Smooth muscle cell (in vitro differentiated cells): ENCODE results near the gene SVIL. TPM values are rescaled to one million over a fixed set of nuclear protein-coding genes. Genes with fewer than 3 reads are reported as not detected.

ENCODE experiments used
- DNase-seq: peaks from one replicate; lab custom pipeline; 2025; ENCODE audit not compliant: unreplicated experiment; lab: John Stamatoyannopoulos, UW
- H2AFZ ChIP-seq: fragments of 200-600 bp; sonication (generic); 2 replicates; pipeline ENCODE4 v1.6.0; 2016; ENCODE audit warnings: antibody characterized with exemption, low read depth, mild to moderate bottlenecking
- H3F3A ChIP-seq: fragments of 200-600 bp; sonication (generic); 2 replicates; pipeline ENCODE4 v1.6.0; 2017; ENCODE audit warnings: antibody characterized with exemption, low read depth
- H3K27ac ChIP-seq: fragments of 200-600 bp; sonication (generic); 2 replicates; pipeline ENCODE4 v1.5.1; 2016; ENCODE audit warnings: low read depth, mild to moderate bottlenecking
- H3K27me3 ChIP-seq: fragments of 200-600 bp; sonication (generic); 2 replicates; pipeline ENCODE4 v1.6.1; 2016; ENCODE audit warnings: low read depth, mild to moderate bottlenecking
- H3K36me3 ChIP-seq: fragments of 200-600 bp; sonication (generic); 2 replicates; pipeline ENCODE4 v1.5.1; 2016; ENCODE audit warnings: low read depth
- H3K4me1 ChIP-seq: fragments of 200-600 bp; sonication (generic); 2 replicates; pipeline ENCODE4 v1.5.1; 2016; ENCODE audit warnings: low read depth
- H3K4me2 ChIP-seq: fragments of 200-600 bp; sonication (generic); 2 replicates; pipeline ENCODE4 v1.6.0; 2016; ENCODE audit warnings: mild to moderate bottlenecking
- H3K4me3 ChIP-seq: fragments of 200-600 bp; sonication (generic); 2 replicates; pipeline ENCODE4 v1.5.1; 2016; ENCODE audit warnings: mild to moderate bottlenecking
- H3K79me2 ChIP-seq: fragments of 200-600 bp; sonication (generic); 2 replicates; pipeline ENCODE4 v1.6.0; 2016; ENCODE audit warnings: low read depth, mild to moderate bottlenecking
- H3K9ac ChIP-seq: fragments of 200-600 bp; sonication (generic); 2 replicates; pipeline ENCODE4 v1.6.0; 2016; ENCODE audit warnings: low read depth
- H3K9me3 ChIP-seq: fragments of 200-600 bp; sonication (generic); replicated peaks from 2 replicates; pipeline ENCODE4 v1.5.1; 2016; ENCODE audit warnings: low read depth
- H4K20me1 ChIP-seq: fragments of 200-600 bp; sonication (generic); 2 replicates; pipeline ENCODE4 v1.6.0; 2016; ENCODE audit warnings: low read depth
- WGBS: methylation state at CpG from one replicate; pipeline ENCODE4 v1.1.7; 2016; ENCODE audit warnings: low lambda C conversion rate; 5-methylcytosine and 5-hydroxymethylcytosine counted together
- polyA plus RNA-seq: library from polyadenylated mRNA; unstranded; fragments of >200 nt; fragmentation: Nextera tagmentation; extraction: Ambion mirVana; gene quantifications from 2 replicates; pipeline ENCODE4 v1.2.1, GENCODE V29; 2016
- total RNA-seq: library from RNA; depleted of rRNA; stranded (reverse); fragments of >200 nt; gene quantifications from 2 replicates; pipeline ENCODE4 v1.2.3, GENCODE V29; 2014
- TF ChIP-seq, protein P1 (sequence below): fragments of 200-600 bp; sonication (generic); IDR thresholded peaks from 2 replicates; pipeline ENCODE4 v1.5.1; 2017; ENCODE audit warnings: borderline replicate concordance, mild to moderate bottlenecking, antibody characterized with exemption; ENCODE audit not compliant: insufficient read depth, poor library complexity, severe bottlenecking

The SVIL gene
- total and polyA plus RNA-seq, 2 experiments from 2014 or later = 32.5 to 33.0 TPM

GRCh38 chr10:29415876-29416275 is 218.9 kb downstream of the SVIL start:
- Histone ChIP-seq H3K4me2 (no peak overlapping the region), H4K20me1 (no peaks in the 10 kb centered on the region), H3K9me3 (no peaks in the 10 kb centered on the region), H3K9ac (no peak overlapping the region), H3K4me1 (no peaks in the 10 kb centered on the region), H2AFZ (no peak overlapping the region), H3K4me3 (no peak overlapping the region), H3K36me3 (no peaks in the 10 kb centered on the region), H3K79me2 (no peaks in the 10 kb centered on the region), H3K27me3 (no peaks in the 10 kb centered on the region), H3K27ac (no peak overlapping the region), H3F3A (no peaks in the 10 kb centered on the region)
- DNase-seq = no peak
- TF ChIP-seq, protein P1, sequence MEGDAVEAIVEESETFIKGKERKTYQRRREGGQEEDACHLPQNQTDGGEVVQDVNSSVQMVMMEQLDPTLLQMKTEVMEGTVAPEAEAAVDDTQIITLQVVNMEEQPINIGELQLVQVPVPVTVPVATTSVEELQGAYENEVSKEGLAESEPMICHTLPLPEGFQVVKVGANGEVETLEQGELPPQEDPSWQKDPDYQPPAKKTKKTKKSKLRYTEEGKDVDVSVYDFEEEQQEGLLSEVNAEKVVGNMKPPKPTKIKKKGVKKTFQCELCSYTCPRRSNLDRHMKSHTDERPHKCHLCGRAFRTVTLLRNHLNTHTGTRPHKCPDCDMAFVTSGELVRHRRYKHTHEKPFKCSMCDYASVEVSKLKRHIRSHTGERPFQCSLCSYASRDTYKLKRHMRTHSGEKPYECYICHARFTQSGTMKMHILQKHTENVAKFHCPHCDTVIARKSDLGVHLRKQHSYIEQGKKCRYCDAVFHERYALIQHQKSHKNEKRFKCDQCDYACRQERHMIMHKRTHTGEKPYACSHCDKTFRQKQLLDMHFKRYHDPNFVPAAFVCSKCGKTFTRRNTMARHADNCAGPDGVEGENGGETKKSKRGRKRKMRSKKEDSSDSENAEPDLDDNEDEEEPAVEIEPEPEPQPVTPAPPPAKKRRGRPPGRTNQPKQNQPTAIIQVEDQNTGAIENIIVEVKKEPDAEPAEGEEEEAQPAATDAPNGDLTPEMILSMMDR = no peak
- WGBS = 68% methylated on average over 2 of the region's 2 CpGs

DNA sequence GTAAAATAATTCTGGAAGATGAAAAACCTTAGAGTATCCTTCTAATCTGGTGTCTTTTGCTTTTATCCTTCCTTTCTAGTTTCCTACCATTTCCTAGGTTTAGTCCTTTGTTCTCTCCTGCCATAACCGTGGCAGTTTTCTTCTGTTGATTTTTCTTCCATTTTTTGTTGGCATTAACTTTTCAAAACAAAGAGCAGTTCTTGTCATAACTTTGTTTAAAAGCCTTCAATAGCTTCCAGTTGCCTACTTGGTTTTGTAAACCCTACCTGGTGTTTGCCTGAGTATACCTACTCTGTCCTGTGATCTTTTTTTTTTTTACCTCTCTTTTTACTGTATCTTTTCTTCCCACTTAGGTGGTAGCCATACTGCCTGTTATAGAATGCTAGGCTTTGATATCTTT is 220.3 kb downstream of the SVIL start:
- Histone ChIP-seq H2AFZ (no peak overlapping the region), H3K9me3 (no peaks in the 10 kb centered on the region), H3F3A (no peaks in the 10 kb centered on the region), H3K27ac (no peak overlapping the region), H3K36me3 (no peaks in the 10 kb centered on the region), H3K4me3 (no peak overlapping the region), H3K4me2 (no peak overlapping the region), H3K4me1 (no peaks in the 10 kb centered on the region), H4K20me1 (no peaks in the 10 kb centered on the region), H3K9ac (no peak overlapping the region), H3K79me2 (no peaks in the 10 kb centered on the region), H3K27me3 (no peaks in the 10 kb centered on the region)
- 95% methylated on average over 1 of the region's 1 CpG for WGBS
- DNase-seq = no peak
- TF ChIP-seq, protein P1 = no peak

DNA sequence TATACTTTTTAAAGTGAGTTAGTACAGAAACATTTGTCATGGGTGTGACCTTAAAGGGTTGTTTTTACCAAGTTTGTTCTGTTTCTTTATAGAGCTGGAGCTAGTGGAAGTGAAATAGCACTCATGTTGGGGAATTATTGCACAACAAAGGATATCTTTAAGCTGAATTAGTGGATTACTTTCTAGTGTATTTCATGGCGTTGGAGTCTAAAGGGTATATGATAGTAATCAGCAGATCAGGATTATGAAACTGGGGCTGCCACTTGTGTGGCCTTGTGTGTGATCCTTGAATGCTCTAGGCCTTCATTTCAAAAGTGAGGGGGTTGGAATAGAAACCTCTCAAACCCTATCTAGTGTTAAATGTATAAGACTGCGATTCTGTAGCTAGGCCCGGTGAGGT is 222.3 kb downstream of the SVIL start:
- Histone ChIP-seq H4K20me1 (no peaks in the 10 kb centered on the region), H3K9ac (no peak overlapping the region), H3K4me1 (no peaks in the 10 kb centered on the region), H3F3A (no peaks in the 10 kb centered on the region), H3K36me3 (no peaks in the 10 kb centered on the region), H3K27me3 (no peaks in the 10 kb centered on the region), H2AFZ (no peak overlapping the region), H3K4me3 (no peak overlapping the region), H3K9me3 (peaks cover 6% of the 10 kb centered on the region), H3K27ac (no peak overlapping the region), H3K4me2 (peak overlapping the region; percentile 9), H3K79me2 (no peaks in the 10 kb centered on the region)
- TF ChIP-seq, protein P1 = no peak
- WGBS = 62% methylated on average over 3 of the region's 3 CpGs
- DNase-seq = no peak

GRCh38 chr10:29411666-29412315 is 223.0 kb downstream of the SVIL start:
- no peak overlapping the region for H2AFZ ChIP-seq
- whole genome bisulfite sequencing = 94% methylated on average over 10 of the region's 10 CpGs
- H3K36me3 ChIP-seq = no peaks in the 10 kb centered on the region
- no peaks in the 10 kb centered on the region for H3K79me2 ChIP-seq
- no peaks in the 10 kb centered on the region for H4K20me1 ChIP-seq
- no peak overlapping the region for H3K9ac ChIP-seq
- H3F3A ChIP-seq = no peaks in the 10 kb centered on the region
- H3K27me3 ChIP-seq = no peaks in the 10 kb centered on the region
- H3K4me2 ChIP-seq = no peak overlapping the region
- no peak for DNase-seq
- H3K27ac ChIP-seq = no peak overlapping the region
- H3K9me3 ChIP-seq = peaks cover 6% of the 10 kb centered on the region
- H3K4me1 ChIP-seq = no peaks in the 10 kb centered on the region
- no peak overlapping the region for H3K4me3 ChIP-seq
- TF ChIP-seq, protein P1 = no peak
